Ishikawa (cell line): Measurements from ENCODE around the gene ACOT8.

Experiments
- CEBPB ChIP-seq: IDR thresholded peaks from 2 replicates; pipeline ENCODE4 v1.6.1; 2012
- CREB1 ChIP-seq: IDR thresholded peaks from 2 replicates; pipeline ENCODE4 v1.6.1; 2012; ENCODE audit warnings: low read depth
- EGR1 ChIP-seq: IDR thresholded peaks from 2 replicates; pipeline ENCODE4 v1.6.1; 2012
- EP300 ChIP-seq: IDR thresholded peaks from 2 replicates; pipeline ENCODE4 v1.6.1; 2012; ENCODE audit warnings: borderline replicate concordance
- FOXM1 ChIP-seq: IDR thresholded peaks from 2 replicates; pipeline ENCODE4 v1.6.1; 2012; ENCODE audit warnings: low read depth, borderline replicate concordance
- NFIC ChIP-seq: IDR thresholded peaks from 2 replicates; pipeline ENCODE4 v1.6.1; 2012
- RAD21 ChIP-seq: IDR thresholded peaks from 2 replicates; pipeline ENCODE4 v1.6.1; 2012; ENCODE audit warnings: low read depth
- TAF1 ChIP-seq: IDR thresholded peaks from 2 replicates; pipeline ENCODE4 v1.6.1; 2012; ENCODE audit warnings: low read depth, mild to moderate bottlenecking
- TCF12 ChIP-seq: IDR thresholded peaks from 2 replicates; pipeline ENCODE4 v1.6.1; 2012; ENCODE audit warnings: low read depth
- TEAD4 ChIP-seq: IDR thresholded peaks from 2 replicates; pipeline ENCODE4 v1.6.1; 2012
- YY1 ChIP-seq: IDR thresholded peaks from 2 replicates; pipeline ENCODE4 v1.6.1; 2012; ENCODE audit warnings: low read depth
- ZBTB7A ChIP-seq: IDR thresholded peaks from 2 replicates; pipeline ENCODE4 v1.6.1; 2012; ENCODE audit warnings: low read depth
- TF ChIP-seq, protein P1 (sequence below): IDR thresholded peaks from 2 replicates; pipeline ENCODE4 v1.6.1; 2012
- TF ChIP-seq, protein P2 (sequence below): IDR thresholded peaks from 2 replicates; pipeline ENCODE4 v1.6.1; 2012
- TF ChIP-seq, protein P3 (sequence below): IDR thresholded peaks from 2 replicates; pipeline ENCODE4 v1.6.1; 2012; ENCODE audit warnings: low read depth, mild to moderate bottlenecking

Gene ACOT8

DNA sequence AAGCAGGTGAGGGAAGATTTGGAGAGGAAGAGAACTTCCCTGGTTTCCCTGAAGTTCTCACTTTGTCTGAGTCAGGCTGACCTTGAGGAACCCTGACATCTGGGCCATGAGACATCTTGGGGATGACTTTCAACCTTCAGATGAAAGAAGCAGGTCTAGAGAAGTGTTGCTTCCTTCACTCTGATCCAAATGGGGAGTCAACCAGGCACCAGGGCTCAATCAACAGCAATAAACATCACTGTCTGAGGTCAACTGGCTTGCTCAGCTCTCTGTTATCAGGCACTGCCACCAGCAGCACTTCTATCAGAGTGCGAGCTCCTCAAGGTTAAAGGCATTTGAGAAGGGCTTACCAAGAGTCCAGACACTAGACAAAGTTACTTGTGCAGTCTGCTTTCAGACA lies 6.3 kb downstream of the ACOT8 start:
- no peak for TF ChIP-seq TCF12
- TF ChIP-seq CREB1: no peak

DNA sequence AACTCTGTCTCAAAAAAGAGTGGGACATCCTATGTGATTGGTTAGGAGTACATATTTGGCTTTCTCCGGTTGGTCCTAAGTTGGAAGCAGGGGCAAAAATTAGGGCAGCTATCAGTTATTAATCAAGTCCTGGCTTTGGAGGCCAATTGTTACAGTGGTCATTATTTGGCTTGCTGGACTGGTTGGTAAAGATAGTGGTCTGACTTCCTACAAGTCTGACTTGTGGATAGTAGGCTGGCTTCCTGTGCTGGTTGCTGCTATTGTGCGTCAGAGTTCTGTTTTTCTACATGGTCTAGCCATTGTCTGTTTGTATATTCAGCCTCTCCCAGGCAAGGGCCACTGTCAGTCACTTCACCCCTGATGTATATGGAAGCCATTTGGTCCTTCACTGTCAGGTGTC lies 7.0 kb downstream of the ACOT8 start:
- TF ChIP-seq FOXM1: no peak
- no peak for TF ChIP-seq TCF12
- TF ChIP-seq, protein P1, sequence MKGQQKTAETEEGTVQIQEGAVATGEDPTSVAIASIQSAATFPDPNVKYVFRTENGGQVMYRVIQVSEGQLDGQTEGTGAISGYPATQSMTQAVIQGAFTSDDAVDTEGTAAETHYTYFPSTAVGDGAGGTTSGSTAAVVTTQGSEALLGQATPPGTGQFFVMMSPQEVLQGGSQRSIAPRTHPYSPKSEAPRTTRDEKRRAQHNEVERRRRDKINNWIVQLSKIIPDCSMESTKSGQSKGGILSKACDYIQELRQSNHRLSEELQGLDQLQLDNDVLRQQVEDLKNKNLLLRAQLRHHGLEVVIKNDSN: no peak
- TF ChIP-seq, protein P2, sequence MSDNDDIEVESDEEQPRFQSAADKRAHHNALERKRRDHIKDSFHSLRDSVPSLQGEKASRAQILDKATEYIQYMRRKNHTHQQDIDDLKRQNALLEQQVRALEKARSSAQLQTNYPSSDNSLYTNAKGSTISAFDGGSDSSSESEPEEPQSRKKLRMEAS: no peak
- no peak for TF ChIP-seq RAD21
- no peak for TF ChIP-seq TAF1
- TF ChIP-seq YY1: no peak
- no peak for TF ChIP-seq TEAD4

DNA sequence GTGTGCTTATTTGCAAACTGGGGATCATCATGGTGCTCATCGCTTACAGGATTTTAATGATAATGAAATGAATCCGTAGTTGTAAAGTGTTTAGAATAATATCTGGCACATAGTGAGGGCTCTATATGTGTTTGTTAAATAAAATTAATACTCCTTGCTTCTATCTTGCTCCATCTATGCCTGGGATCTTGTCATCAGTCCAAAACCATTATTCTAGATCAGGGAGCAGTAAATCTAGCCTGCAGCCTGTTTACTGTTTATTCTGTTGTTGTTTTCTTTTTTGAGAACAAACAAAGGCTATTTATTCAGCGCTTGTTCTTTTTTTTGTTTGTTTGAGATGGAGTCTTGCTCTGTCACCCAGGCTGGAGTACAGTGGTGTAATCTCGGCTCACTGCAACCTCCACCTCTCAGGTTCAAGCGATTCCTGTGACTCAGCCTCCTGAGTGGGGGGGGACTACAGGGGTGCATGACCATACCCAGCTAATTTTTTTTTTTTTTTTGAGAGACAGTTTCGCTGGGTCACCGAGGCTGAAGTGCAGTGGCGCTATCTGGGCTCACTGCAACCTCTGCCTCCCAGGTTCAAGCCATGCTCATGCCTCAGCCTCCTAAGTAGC lies 8.1 kb downstream of the ACOT8 start:
- TF ChIP-seq, protein P2: no peak
- TF ChIP-seq YY1 (no peak), ZBTB7A (no peak), CREB1 (no peak), TCF12 (no peak), EGR1 (no peak), CEBPB (no peak), FOXM1 (no peak)

DNA sequence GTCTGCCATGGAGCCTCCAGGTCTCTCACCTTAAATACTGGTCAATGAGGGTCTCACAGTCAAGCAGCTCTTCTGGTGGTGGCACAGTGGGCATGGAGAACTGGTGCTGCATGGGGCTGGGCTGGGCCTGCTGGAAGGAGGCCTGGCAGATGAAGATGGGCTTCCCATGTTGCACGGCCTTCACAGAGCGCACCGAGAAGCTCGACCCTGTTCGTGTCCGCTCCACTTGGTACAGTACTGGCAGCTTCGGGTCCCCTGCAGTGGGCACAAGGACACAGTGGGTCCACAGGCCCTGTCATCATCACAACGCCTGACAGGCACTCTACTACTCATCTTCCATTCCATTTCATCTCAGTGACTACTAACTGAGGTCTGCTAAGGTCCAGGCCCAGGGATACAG lies 8.8 kb downstream of the ACOT8 start:
- no peak for TF ChIP-seq TEAD4
- no peak for TF ChIP-seq FOXM1
- no peak for TF ChIP-seq EP300

DNA sequence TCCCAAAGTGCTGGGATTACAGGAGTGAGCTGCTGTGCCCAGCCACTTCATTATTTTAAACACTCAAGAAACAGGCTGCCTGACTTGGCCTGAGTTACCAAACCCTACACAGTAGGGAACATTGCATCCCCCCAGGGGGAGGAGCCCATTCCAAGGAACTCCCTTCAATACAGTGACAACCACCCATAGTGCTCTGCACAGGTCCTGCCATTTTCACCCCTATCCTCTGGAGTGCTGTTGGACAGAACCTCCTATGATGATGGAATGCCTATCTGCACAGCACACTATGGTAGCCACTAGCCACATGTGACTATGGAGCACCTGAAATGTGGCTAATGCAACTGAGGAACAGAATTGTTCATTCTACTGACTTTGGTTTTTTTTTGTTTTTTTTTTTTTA lies 11.7 kb downstream of the ACOT8 start:
- TF ChIP-seq RAD21 (no peak), TCF12 (no peak), CREB1 (no peak), NFIC (no peak), CEBPB (no peak)

DNA sequence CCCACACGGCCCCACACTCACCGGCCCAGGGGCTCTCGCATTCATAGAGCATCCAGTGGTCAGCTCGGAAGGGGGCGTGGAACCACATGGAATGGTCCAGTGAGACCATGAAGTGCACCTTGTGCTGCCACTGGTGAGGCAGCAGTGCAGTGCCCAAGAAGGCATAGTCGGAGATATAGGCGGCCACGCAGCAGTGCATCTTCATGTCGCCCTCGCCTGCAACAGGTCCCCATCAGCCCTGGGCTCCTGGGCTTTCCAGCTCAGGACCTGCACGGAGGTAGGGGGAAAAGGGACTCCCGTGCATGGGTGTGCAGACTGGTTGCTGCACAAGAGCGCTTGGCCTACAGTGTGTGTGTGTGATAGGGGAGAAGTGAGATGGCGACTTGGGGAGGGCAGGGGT lies 13.7 kb downstream of the ACOT8 start:
- TF ChIP-seq, protein P3, sequence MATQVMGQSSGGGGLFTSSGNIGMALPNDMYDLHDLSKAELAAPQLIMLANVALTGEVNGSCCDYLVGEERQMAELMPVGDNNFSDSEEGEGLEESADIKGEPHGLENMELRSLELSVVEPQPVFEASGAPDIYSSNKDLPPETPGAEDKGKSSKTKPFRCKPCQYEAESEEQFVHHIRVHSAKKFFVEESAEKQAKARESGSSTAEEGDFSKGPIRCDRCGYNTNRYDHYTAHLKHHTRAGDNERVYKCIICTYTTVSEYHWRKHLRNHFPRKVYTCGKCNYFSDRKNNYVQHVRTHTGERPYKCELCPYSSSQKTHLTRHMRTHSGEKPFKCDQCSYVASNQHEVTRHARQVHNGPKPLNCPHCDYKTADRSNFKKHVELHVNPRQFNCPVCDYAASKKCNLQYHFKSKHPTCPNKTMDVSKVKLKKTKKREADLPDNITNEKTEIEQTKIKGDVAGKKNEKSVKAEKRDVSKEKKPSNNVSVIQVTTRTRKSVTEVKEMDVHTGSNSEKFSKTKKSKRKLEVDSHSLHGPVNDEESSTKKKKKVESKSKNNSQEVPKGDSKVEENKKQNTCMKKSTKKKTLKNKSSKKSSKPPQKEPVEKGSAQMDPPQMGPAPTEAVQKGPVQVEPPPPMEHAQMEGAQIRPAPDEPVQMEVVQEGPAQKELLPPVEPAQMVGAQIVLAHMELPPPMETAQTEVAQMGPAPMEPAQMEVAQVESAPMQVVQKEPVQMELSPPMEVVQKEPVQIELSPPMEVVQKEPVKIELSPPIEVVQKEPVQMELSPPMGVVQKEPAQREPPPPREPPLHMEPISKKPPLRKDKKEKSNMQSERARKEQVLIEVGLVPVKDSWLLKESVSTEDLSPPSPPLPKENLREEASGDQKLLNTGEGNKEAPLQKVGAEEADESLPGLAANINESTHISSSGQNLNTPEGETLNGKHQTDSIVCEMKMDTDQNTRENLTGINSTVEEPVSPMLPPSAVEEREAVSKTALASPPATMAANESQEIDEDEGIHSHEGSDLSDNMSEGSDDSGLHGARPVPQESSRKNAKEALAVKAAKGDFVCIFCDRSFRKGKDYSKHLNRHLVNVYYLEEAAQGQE: no peak
- TF ChIP-seq CREB1 (no peak), TCF12 (no peak), CEBPB (no peak), YY1 (no peak), NFIC (no peak), ZBTB7A (no peak), RAD21 (no peak), TAF1 (no peak), EGR1 (no peak), TEAD4 (no peak)
- TF ChIP-seq, protein P2: no peak
- TF ChIP-seq, protein P1: no peak

DNA sequence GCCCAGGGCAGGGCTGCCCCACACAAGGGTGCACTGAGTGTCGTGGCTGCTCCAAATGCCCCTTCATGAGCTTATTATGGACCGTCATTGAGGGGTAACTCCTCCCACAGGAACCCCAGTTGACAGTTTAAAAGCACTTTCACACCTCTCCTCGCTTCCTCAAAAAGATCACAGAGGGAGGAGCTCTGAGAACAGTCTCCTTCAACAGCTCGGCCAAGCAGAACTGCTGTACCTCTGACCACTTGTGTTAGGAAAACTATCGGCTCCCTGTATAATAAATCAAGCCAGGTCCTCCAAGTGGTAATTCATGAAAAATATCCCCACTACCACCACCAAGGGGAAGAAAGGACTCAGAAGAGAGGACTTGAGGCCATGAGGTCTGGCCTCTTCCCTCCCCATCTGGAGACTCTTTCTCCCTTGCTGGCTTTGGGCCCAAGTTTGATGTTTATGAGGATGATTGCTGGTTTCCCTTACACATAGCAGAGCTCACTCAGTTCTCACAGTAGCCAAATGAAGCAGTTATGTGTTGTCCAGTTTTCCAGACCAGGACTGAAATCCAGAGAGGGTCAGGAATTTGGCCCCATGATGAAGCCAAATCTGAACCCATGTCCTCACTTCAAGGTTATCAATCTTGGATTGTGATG lies 14.9 kb downstream of the ACOT8 start:
- no peak for TF ChIP-seq ZBTB7A

DNA sequence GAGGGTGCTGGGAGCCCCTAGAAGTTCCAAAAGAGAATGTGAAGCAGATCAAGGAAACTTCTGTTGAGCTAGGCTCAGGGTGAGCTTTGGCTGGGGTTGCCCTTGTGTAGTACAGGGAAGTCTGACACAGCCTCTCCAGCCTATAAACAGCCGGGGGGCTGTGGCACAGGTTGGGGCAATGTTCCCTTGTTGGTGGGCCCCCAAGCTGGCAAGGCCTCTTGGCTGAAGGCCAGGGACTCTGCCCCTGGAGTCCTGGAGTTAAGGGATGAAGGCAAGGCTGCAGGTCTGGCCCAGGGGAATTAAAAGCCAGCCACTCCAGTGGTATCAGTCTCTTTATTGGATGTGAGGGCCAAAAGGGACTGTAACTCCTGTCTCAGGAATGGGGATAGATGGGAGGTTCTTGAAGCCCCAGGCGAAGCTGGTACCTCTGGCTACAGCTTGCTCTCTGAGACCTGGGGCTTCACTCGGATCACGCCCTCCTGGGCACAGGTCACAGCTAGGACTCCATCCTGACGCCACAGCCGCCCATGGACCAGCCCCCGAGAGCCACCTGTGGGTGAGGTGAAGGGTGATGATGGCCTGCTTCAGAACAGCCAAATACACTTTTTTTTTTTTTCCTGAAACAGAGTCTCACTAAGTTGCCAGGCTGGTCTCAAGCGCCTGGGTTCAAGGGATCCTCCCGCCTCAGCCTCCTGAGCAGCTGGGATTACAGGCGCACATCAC lies 15.6 kb downstream of the ACOT8 start:
- TF ChIP-seq TCF12 (no peak), FOXM1 (no peak), RAD21 (no peak), CREB1 (no peak), TAF1 (no peak), EGR1 (no peak), TEAD4 (no peak), NFIC (no peak), YY1 (no peak), ZBTB7A (no peak), EP300 (no peak), CEBPB (no peak)
- TF ChIP-seq, protein P1: no peak
- TF ChIP-seq, protein P2: no peak
- TF ChIP-seq, protein P3: no peak
